Measurements from ENCODE around the gene KY.

GRCh38 chr3:134666885-134667284 is 16.1 kb upstream of the KY start:
- TF ChIP-seq CTCF (conservative IDR thresholded peaks at IDR 0.05; ENCODE audit: low read depth, low read length) (no peak), EZH2 (IDR thresholded peaks at IDR 0.05; ENCODE audit: borderline replicate concordance, low read depth, low read length, poor library complexity, severe bottlenecking) (no peak)
